ENCODE data around the gene CSF1R.
"Not testable (repeated sequence)": the region's sequence is repeated elsewhere in the genome, so short reads cannot be mapped to it uniquely, and the experiment has no call there.

The CSF1R gene

DNA sequence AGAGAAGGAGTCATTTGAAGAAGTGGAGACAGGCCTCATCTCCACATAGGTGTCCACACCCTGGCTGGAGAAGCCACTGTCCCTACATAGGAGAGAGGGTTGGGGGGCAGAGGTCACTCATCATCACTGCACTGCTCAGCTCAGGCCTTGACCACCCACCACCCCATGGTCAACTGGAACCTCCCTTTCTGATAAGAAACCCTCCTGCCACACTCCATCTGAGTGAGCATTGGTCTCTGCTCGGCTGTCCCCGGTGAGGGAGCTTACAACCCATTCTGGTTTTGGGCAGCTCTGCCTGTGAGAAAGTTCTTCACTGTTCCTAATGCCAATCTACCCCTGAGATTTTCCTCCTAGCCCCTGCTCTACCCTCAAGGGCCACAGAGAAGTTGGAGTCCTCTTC lies 28.8 kb downstream of the CSF1R start:
- in situ Hi-C loops (cut with MboI; ENCODE audit: low sequenced_read_pairs), result no loop called here

DNA sequence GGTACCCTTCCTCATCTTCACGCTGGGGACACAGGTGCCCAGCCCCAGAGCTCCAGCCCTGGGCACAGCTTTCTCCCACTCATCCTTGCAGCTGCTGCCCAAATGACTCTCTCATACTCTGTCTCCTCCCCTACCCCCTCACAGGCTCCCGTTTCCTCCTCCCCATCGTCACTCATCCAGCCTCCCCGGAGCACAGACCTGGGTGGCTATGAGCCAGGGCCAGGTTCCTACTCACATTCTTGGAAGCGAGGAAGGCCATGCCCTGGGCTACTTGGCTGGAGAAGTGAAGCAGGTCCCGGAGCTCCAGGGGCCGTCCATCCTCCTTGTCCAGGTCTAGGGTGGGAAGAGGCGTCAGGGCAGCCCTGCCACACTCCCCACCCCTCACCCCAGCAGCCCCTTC lies 29.3 kb downstream of the CSF1R start:
- in situ Hi-C loops (cut with MboI; ENCODE audit: low sequenced_read_pairs), result no loop called here

DNA sequence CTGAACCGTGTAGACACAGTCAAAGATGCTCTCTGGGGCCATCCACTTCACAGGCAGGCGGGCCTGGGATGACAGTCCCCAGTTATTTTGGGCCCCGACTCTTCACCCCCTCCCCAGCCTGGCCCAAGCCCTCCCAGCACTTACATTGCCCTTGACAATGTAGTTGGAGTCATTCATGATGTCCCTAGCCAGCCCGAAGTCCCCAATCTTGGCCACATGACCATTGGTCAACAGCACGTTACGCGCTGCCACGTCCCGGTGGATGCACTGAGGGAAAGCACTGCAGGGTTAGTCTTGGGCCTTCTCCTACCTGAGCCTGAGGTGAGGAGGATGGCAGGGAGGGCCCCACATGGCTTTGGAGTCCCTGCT lies 30.3 kb downstream of the CSF1R start:
- in situ Hi-C loops (cut with MboI; ENCODE audit: low sequenced_read_pairs), result no loop called here

DNA sequence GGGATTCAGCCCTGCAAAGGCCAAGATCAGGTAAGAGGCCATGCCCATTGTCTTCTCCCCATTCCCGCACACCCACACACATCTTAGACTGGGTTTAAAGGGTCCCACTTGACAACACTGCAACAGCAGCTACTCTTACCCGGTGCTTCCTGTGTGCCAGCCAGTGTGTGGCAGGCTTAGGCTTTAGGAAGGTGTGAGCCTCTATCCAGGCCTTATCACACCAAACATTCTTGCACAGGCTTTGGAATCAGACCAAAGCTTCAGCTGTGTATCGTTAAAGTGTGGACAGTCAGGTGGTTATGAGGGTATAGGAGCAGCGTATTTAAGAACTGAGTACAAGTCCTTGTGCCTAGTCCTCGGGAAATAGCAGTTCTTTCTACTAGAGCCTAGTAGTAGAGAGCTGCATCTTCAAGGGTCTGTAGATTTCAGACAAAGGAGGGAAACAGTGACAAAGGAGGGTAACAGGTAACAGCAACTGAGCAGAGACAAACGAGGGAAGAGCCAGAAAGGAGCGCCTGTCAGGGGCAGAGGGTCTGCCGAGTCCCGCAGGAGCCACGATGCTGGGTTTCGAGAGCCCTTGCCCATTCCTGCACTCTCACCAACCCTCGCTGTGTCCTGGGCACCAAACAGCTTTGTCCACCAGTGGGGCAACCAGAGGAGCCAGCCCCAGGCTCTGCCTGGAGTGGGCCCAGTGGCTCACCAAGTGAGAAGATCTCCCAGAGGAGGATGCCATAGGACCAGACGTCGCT lies 30.9 kb downstream of the CSF1R start:
- in situ Hi-C loops (cut with MboI; ENCODE audit: low sequenced_read_pairs), result no loop called here

DNA sequence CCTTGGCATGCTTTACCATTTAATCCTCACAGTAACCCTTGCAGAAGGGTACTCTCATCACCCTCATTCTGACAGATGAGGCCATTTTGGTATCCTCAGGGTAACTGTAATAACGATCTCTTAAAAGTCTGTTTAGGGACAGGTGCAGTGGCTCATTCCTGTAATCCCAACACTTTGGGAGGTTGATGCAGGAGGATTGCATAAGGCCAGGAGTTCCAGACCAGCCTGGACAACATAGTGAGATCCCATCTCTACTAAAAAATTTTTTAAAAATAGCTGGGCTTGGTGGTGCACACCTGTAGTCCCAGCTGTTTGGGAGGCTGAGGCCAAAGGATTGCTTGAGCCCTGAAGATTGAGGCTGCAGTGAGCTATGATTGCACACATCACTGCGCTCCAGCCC lies 31.8 kb downstream of the CSF1R start:
- in situ Hi-C loops (cut with MboI; ENCODE audit: low sequenced_read_pairs), result no loop called here

DNA sequence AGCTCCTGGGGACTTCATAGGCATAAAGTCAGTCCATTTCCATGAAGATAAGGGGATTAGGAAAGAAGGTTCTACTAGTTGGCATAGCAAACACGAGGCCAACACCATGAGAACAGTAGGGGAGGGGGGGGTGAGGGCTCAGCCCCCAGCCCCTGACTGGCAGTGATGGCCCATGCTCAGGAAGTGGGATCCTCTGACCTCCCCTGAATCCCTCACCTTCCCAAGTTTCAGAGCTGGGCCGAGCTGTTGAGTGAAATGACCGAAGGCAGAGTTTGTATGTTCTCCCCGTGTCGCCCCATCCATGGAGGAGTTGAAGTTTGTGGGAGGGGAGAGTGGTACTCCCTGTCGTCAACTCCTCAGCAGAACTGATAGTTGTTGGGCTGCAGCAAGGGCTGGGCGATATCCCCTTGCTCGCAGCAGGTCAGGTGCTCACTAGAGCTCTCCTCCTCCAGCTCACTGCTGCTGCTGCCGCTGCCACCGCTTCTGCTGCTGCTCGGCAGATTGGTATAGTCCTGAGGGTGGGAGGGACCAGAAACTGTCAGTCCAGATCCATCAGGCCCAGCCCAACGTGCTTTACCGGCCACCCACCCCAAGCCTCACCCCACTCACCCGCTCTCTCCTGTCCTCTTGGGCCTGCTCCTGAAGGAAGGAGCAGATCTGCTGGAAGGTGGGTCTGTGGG lies 32.5 kb downstream of the CSF1R start:
- in situ Hi-C loops (cut with MboI; ENCODE audit: low sequenced_read_pairs), result no loop called here

DNA sequence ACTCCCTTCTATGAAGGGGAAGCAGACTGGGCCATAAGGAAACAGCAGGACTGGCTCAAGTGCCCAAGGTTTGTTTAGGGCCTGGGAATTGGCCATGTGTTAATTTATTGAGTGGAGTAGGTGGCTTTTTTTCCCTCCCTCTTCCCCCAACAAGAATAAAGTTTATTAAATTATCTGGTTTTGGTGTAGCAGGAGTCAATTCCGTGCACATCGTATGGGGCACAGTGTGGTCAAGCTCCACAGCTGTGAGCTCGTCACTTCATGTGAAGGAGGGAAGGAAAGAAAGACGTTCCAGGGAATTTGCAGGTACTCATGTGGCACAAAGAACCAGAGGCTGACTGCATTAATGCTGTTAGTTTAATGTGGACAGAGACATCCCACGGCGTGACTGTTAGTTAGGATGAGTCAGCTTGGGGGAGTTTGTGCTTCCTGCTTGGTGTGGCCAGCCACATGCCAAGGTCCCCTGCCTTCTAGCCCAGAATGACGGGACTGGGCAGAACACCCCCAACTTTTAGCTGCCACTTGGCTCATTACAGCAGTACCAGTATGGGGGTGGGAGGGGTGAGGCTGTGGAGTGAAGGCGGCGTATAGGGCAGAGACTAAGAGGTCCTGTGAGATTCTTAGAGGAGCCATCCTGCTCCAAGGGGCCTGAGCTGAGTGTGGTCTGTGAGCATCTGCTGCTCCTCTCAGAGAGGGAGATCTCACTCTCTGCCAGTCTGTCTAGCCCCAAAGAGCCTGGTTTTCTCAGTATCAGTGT lies 33.2 kb downstream of the CSF1R start:
- in situ Hi-C loops (cut with MboI; ENCODE audit: low sequenced_read_pairs), result no loop called here

DNA sequence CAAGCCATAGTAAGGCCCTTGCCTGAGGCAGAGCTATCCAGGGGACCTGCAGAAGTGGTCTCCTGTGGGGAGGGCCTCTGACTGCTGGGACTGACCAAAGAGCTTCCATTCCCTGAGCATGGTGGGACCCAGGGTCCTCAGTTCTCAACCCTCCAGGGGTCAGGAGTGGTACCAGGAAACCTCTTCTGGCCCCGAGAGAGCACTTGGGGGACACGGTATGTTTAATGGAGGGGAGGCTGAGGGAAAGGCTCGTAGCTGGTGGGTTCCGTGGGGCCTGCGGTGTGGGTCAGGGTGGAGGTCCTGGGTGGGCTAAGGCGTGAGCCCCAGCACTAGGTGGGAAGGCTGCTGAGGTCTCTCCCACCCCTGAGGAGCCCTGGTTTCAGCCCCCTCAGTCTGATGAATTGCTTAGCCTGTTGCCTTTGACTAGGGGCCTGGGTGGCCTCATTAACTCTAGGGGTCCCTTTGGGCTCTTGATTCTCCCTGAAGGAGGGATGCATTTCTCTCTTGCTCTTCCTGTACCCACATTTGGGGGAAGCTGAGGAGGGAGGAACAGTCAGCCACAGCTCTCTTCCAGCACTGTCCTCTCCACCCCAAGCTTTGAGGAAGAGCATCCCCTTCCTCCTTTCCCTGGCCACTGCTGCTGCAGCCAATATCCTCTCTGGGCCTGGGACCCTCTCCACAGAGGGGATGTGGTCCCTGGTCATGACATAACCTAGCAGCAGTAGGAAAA lies 34.0 kb downstream of the CSF1R start:
- in situ Hi-C loops (cut with MboI; ENCODE audit: low sequenced_read_pairs), result no loop called here

DNA sequence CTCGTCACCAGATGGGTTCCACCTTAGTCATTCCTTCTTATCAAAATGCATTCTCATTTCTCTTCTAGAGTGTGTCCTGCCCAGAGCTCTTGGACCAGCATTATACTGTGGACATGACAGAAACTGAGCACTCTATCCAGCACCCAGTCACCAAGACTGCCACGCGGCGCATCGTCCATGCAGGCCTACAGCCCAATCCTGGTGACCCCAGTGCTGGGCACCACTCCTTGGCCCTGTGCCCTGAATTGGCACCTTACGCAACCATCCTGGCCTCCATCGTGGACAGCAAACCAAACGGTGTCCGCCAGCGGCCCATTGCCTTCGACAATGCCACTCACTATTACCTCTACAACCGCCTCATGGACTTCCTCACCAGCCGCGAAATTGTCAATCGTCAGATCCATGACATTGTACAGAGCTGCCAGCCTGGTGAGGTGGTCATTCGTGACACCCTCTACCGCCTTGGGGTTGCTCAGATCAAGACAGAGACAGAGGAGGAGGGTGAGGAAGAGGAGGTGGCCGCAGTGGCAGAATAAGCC lies 34.6 kb downstream of the CSF1R start:
- in situ Hi-C loops (cut with MboI; ENCODE audit: low sequenced_read_pairs), result no loop called here

DNA sequence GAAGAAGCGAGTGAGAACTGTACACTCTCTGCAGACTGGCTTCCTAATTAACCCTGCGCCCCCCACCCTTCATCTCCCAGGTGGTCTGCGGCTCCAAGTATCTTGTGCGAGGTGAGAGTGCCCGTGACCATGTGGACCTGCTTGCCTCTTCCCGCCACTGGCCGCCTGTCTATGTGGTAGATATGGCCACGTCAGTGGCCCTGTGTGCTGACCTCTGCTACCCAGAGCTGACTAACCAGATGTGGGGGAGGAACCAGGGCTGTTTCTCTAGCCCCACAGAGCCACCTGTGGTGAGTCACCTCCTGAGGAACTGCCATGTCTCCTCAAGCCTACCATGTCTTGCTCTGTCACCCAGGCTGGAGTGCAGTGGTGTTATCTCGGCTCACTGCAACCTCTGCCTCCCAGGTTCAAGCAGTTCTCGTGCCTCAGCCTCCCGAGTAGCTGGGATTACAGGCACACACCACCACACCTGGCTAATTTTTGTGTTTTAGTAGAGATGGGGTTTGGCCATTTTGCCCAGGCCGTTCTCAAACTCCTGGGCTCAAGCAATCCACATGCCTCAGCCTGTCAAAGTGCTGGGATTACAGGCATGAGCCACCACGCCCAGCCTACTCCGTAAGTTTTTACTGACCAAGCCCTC lies 36.1 kb downstream of the CSF1R start:
- in situ Hi-C loops (cut with MboI; ENCODE audit: low sequenced_read_pairs), result not testable (repeated sequence)

DNA sequence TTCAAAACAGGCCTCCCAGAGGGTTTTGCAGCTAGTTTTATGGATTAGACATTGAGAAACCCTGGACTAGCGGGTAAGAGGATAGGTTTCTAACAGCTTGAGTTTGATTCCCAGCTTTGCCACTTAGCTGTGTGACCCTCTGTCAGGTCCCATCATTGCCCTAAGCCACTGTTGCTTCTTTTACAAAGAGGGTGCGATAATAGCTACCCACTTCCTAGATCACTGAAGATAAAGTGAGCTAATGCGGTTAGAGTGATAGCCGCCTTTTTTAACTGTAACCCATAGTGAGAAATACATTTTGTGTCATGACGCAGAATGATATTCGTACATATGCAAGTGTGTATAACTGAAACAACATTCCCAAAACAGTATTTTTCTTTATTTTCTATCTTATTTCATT lies 40.3 kb downstream of the CSF1R start:
- in situ Hi-C loops (cut with MboI; ENCODE audit: low sequenced_read_pairs), result no loop called here

DNA sequence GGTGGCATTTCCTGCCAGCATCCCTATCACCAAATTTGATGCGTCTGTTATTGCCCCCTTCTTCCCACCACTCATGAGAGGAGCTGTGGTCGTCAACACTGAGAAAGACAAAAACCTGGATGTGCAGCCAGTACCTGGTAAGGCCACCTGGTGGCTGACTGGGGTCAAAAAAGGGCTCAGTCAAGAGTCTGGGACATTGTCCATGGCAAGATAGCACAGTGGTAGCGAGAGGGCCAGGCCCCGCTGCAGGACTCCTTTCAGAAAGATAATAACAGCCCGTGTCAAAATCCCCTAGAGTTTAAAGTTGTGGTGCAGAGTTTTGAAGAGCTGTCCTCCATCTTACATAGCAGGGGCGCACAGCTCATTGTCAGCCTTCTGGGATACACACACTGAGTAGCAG lies 40.8 kb downstream of the CSF1R start:
- in situ Hi-C loops (cut with MboI; ENCODE audit: low sequenced_read_pairs), result no loop called here

DNA sequence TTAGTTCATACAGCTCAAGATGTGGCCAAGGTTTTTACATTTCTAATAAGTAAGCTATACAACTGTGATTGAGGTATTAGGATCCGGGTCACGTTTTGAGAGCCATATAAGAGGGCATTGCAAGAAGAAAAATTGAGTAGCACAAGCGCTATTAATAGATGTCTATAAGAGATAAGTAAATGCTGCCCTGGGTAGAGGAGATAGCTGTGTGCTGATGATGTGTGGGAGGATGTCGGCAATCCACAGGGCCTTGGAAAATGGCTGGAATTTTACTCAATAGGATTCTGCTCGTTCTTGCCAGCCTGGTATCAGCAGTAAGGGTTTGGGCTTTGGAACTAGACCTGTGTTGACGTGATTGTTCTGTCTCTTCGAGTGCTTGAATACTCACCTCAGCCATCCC lies 41.6 kb downstream of the CSF1R start:
- in situ Hi-C loops (cut with MboI; ENCODE audit: low sequenced_read_pairs), result no loop called here

DNA sequence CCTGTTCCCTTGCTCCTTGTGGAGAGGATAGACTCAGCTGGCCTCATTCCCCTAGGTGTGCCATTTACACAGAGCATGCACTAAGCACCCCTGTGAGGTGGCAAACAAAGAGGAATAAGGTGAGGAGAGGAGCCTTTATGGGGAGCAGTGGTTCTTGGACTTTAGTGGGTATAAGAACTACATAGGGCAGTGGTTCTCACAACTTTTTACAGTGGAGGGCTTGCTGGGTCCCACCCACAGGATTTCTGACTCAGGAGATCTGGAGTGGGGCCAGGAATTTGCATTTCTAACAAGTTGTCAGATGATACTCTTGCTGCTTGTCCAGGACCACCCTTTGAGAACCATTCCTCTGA lies 42.0 kb downstream of the CSF1R start:
- in situ Hi-C loops (cut with MboI; ENCODE audit: low sequenced_read_pairs), result no loop called here

DNA sequence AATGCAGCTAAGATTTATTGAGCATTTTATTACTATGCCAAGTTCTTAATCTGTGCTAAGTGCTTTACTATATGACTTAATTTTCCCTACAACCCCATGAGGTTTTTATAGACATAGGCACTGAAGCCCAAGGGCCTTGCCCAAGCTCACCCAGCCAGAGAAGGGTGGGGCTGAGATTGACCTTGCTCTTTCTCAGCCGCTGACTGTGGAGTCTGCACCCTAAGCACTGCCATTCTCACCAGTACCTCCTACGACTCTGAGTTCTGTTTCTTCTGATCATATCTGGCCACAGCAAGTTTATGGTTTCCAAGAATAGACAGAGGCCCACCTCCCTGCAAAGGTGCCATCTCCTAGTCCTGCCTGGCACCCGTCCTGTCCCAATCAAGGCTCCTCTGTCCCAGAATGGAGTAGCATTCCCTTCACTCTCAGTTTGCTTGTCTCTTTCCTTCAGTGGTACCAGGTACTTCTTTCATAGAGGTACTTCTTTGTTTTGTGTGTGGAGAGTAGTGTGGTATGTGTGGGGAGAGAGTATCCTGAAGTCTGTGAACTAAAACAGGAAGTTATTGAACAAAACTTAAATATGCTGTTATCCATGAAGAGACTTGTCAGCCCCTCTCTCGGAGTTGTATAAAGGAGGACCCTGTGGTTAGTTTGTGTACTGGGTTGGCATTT lies 42.6 kb downstream of the CSF1R start:
- in situ Hi-C loops (cut with MboI; ENCODE audit: low sequenced_read_pairs), result no loop called here

DNA sequence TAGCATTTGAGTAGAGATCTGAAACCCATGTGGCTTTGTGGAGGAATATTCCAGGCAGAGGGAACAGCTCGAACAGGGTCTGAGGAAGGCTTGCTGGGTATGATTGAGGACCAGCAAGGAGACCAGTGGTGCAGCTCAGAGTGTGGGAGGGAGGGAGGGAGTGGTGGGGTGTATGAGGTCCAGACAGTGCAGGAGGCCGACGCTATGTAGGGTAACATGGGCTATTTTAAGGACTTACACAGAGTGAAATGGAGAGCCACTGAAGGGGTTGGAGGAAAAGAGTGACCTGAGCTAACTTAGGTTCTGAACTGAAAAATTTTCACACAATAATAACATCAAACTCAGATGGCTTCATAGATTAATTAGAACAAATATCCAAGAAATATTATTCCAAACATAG lies 43.9 kb downstream of the CSF1R start:
- in situ Hi-C loops (cut with MboI; ENCODE audit: low sequenced_read_pairs), result no loop called here

DNA sequence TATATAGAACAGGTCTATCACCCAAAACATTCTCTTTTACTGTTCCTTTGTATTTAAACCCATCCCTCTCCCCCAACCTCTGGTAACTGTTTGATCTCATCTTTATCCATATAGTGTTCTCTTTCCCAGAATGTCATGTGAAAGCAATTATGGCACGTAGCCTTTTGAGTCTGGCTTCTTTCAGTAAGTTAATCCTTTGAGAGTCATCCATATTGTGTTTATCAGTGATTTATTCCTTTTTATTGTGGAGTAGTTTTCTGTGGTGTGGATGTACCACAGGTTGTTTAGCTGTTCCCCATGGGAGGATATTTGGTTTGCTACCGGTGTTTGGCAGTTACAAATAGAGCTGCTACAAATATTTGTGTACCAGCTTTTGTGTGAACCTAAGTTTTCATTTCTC lies 47.8 kb downstream of the CSF1R start:
- in situ Hi-C loops (cut with MboI; ENCODE audit: low sequenced_read_pairs), result no loop called here

DNA sequence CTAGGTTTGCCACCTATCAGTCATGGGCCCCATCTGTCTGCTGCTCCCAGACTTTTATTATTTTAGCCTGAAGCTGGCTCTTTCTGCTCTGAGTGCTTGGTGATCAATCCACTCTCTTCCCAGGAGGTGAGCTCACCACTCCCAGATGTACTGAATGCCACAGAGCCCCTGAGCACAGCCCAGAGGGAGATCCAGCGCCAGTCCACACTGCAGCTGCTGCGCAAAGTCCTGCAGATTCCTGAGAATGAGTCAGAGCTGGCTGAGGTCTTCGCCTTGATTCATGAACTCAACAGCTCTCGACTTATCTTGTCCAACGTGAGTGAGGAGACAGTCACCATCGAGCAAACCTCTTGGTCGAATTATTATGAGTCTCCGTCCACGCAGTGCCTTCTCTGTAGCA lies 49.8 kb downstream of the CSF1R start:
- in situ Hi-C loops (cut with MboI; ENCODE audit: low sequenced_read_pairs), result no loop called here

DNA sequence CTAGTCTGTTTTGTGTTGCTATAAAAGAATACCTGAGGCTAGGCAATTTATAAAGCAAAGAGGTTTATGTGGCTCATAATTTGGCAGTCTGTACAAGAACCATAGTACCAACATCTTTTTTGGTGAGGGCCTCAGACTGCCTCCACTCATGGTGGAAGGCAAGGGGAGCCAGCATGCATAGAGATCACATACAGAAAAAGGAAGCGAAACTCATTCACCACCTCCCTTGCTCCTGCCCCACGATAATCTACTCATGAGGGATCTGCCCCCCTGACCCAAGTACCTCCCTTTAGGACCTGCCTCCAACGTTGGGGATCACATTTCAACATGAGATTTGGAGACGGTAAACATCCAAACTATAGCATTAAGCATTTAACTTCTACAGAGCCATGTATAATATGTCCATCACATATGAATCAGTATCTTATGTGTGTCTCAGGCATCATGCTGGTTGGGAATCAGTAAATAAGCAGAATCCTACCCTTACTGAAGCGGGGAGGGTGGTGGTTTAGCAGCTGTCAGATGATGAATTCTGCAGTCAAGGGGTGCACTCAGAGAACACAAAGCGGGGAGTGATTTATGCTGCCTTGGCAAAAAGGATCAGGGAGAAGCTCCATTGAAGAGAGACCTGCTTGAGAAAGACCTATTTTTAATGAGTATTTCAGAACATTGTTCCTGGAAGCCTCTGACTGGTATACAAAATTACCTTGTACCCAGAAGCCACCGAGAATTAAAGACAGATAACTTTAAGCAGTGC lies 51.0 kb downstream of the CSF1R start:
- in situ Hi-C loops (cut with MboI; ENCODE audit: low sequenced_read_pairs), result no loop called here

DNA sequence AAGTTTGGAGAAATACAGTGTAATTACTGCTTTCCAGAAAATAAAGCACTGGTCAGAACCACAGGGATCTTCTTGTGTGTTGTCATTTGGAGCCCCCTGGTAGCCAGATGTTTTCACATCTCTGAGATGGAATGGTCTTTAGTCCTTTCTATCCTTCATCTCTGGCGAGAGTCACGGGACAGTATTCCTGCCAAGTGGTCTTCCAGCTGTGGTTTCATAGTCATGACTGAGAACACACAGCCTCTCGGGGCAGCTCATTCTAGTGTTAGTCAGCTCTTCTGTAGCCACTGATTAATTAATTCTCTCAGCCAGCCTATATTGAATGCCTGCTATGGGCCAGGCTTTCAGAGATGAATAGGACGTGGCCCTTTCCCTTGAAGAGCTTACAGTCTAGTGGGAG lies 51.7 kb downstream of the CSF1R start:
- in situ Hi-C loops (cut with MboI; ENCODE audit: low sequenced_read_pairs), result no loop called here

Data from HL-60/S4 (cell line).